HepG2 (cell line): Measurements from ENCODE around the gene TMEM19.

Experiments
- CTCF ChIP-seq: sonication (generic); formaldehyde crosslinking; IDR thresholded peaks from 2 replicates; pipeline ENCODE4 v1.5.0; 2020; ENCODE audit warnings: mild to moderate bottlenecking, missing genetic modification reagents, moderate library complexity
- GTF2F1 ChIP-seq: fragments of 150-350 bp; IDR thresholded peaks from 2 replicates; pipeline ENCODE4 v1.6.1; 2014; ENCODE audit warnings: low read length
- HNRNPL ChIP-seq: fragments of 200-400 bp; formaldehyde crosslinking; IDR thresholded peaks from 2 replicates; pipeline ENCODE4 v1.6.1; 2017; ENCODE audit warnings: mild to moderate bottlenecking, low read depth, low read length
- NCOA2 ChIP-seq: sonication (generic); formaldehyde crosslinking; IDR thresholded peaks from 2 replicates; pipeline ENCODE4 v1.8.0; 2022; ENCODE audit warnings: inconsistent platforms
- SETDB1 ChIP-seq: sonication (generic); formaldehyde crosslinking; IDR thresholded peaks from 2 replicates; pipeline ENCODE4 v1.5.1; 2020; ENCODE audit warnings: missing genetic modification reagents, mild to moderate bottlenecking, borderline replicate concordance
- SIX4 ChIP-seq: sonication (generic); formaldehyde crosslinking; IDR thresholded peaks from 2 replicates; pipeline ENCODE4 v1.4.0; 2020; ENCODE audit warnings: missing genetic modification reagents
- TAF1 ChIP-seq: sonication (generic); formaldehyde crosslinking; IDR thresholded peaks from 2 replicates; pipeline ENCODE4 v1.4.0; 2020; ENCODE audit warnings: missing genetic modification reagents
- TP53 ChIP-seq: sonication (generic); formaldehyde crosslinking; conservative IDR thresholded peaks from 2 replicates; pipeline ENCODE4 v1.4.0; 2020; ENCODE audit warnings: missing genetic modification reagents
- ZSCAN20 ChIP-seq: sonication (generic); formaldehyde crosslinking; IDR thresholded peaks from 2 replicates; pipeline ENCODE4 v1.4.0; 2020; ENCODE audit warnings: missing genetic modification reagents, mild to moderate bottlenecking, borderline replicate concordance
- TF ChIP-seq, protein P1 (sequence below): sonication (generic); formaldehyde crosslinking; IDR thresholded peaks from 2 replicates; pipeline ENCODE4 v1.9.0; 2022; ENCODE audit warnings: low read depth, missing genetic modification reagents
- TF ChIP-seq, protein P2 (sequence below): sonication (generic); formaldehyde crosslinking; IDR thresholded peaks from 2 replicates; pipeline ENCODE4 v1.4.0; 2020; ENCODE audit warnings: missing genetic modification reagents, borderline replicate concordance

GRCh38 chr12:71718611-71719010 is 32.7 kb downstream of the TMEM19 start:
- TF ChIP-seq SIX4: no peak
- TF ChIP-seq TAF1: no peak
- TF ChIP-seq SETDB1 (CRISPR knock-in tag): no peak
- TF ChIP-seq, protein P1, sequence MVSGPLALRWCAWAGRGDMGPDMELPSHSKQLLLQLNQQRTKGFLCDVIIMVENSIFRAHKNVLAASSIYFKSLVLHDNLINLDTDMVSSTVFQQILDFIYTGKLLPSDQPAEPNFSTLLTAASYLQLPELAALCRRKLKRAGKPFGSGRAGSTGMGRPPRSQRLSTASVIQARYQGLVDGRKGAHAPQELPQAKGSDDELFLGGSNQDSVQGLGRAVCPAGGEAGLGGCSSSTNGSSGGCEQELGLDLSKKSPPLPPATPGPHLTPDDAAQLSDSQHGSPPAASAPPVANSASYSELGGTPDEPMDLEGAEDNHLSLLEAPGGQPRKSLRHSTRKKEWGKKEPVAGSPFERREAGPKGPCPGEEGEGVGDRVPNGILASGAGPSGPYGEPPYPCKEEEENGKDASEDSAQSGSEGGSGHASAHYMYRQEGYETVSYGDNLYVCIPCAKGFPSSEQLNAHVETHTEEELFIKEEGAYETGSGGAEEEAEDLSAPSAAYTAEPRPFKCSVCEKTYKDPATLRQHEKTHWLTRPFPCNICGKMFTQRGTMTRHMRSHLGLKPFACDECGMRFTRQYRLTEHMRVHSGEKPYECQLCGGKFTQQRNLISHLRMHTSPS (CRISPR knock-in tag): no peak
- no peak for TF ChIP-seq ZSCAN20 (CRISPR knock-in tag)
- TF ChIP-seq HNRNPL: no peak
- no peak for TF ChIP-seq TP53 (CRISPR knock-in tag)
- TF ChIP-seq, protein P2, sequence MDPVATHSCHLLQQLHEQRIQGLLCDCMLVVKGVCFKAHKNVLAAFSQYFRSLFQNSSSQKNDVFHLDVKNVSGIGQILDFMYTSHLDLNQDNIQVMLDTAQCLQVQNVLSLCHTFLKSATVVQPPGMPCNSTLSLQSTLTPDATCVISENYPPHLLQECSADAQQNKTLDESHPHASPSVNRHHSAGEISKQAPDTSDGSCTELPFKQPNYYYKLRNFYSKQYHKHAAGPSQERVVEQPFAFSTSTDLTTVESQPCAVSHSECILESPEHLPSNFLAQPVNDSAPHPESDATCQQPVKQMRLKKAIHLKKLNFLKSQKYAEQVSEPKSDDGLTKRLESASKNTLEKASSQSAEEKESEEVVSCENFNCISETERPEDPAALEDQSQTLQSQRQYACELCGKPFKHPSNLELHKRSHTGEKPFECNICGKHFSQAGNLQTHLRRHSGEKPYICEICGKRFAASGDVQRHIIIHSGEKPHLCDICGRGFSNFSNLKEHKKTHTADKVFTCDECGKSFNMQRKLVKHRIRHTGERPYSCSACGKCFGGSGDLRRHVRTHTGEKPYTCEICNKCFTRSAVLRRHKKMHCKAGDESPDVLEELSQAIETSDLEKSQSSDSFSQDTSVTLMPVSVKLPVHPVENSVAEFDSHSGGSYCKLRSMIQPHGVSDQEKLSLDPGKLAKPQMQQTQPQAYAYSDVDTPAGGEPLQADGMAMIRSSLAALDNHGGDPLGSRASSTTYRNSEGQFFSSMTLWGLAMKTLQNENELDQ (CRISPR knock-in tag): no peak
- no peak for TF ChIP-seq NCOA2 (CRISPR knock-in tag)
- no peak for TF ChIP-seq GTF2F1
- TF ChIP-seq CTCF (CRISPR knock-in tag): no peak
